Measurements from ENCODE around the gene ACSL6.

DNA sequence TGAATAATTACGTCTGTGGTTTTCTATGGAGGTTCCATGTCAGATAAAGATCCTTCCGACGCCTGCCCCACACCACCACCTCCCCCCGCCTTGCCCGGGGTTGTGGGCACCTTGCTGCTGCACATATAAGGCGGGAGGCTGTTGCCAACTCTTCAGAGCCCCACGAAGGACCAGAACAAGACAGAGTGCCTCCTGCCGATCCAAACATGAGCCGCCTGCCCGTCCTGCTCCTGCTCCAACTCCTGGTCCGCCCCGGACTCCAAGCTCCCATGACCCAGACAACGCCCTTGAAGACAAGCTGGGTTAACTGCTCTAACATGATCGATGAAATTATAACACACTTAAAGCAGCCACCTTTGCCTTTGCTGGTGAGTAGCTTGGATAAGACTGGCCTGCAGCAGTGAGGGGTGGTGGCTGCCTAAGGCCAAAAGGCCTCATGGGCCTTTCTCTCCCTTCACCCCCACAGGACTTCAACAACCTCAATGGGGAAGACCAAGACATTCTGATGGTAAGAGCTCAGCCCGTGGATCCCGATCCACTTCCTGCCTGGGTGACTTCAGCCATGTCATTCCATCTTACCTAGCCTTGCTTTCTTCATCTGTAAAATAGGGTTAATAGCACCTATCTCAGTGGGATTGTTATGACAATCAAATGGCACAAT, 49.2 kb upstream of the ACSL6 start, which contains the start of gene IL3:
- TF ChIP-seq, protein P1, sequence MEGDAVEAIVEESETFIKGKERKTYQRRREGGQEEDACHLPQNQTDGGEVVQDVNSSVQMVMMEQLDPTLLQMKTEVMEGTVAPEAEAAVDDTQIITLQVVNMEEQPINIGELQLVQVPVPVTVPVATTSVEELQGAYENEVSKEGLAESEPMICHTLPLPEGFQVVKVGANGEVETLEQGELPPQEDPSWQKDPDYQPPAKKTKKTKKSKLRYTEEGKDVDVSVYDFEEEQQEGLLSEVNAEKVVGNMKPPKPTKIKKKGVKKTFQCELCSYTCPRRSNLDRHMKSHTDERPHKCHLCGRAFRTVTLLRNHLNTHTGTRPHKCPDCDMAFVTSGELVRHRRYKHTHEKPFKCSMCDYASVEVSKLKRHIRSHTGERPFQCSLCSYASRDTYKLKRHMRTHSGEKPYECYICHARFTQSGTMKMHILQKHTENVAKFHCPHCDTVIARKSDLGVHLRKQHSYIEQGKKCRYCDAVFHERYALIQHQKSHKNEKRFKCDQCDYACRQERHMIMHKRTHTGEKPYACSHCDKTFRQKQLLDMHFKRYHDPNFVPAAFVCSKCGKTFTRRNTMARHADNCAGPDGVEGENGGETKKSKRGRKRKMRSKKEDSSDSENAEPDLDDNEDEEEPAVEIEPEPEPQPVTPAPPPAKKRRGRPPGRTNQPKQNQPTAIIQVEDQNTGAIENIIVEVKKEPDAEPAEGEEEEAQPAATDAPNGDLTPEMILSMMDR (IDR thresholded peaks at IDR 0.05), result no peak
- no peak for TF ChIP-seq POLR2A (IDR thresholded peaks at IDR 0.05)
